ENCODE measurements around the gene MYL9.

DNA sequence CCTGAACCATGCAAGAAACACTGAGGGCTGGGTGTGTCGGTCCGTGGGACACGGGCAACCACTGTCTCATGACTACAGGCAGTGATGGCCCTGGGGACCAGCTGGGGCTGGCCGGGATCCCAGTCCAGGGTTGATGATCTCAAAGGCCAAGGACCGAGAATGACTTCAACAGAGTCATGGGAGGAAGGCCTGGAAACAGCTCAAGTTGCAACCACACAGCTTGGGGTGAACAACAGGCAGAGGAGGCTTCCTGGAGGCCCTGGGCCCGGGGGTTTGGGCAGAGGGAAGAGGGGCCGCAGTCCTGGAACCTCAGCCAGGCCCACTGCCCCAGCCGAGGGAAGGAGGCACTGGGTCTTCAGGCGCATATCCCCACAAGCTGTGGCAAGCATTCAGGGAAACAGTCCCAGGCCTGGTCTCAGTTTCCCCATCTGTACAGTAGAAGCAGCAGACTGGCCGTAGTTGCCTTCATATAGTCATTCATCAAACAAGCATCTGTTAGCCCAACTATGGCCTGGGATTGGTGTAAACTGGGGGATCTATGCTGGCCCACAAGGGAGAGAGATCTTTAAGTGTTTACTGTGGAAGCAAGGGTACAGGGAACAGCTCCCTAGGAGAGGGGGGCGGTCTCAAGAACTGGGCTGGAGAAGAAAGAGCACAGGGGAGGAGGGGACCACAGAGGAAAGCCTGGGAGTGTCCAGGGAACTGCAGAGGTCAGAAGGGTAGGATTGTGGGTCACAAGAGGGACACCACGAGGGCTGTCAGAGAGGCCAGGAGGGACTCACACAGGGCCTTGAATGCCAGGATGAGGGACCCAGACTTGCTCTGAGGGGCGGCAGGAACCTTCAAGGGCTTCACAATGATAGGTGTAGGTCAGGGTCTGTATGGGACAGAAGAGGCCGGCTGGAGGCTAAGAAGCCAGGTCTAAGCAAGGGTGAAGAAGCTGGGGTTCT, 2.1 kb downstream of the MYL9 start:
- TF ChIP-seq PML (IDR thresholded peaks at IDR 0.05; ENCODE audit: low read length) (no peak), TAF1 (IDR thresholded peaks at IDR 0.05; ENCODE audit: borderline replicate concordance, low read depth, low read length) (no peak)

All from GM12878 (cell line).